DOHH2 (cell line): ENCODE measurements around the gene MRPL27.

Experiments
- H3F3A ChIP-seq: fragments of 200-600 bp; sonication (generic), shearing (Covaris generic); 2 replicates; pipeline ENCODE4 v1.6.0; 2016; ENCODE audit warnings: antibody characterized with exemption, mild to moderate bottlenecking; ENCODE audit not compliant: control insufficient read depth, insufficient read depth
- H3K27ac ChIP-seq: fragments of 200-600 bp; sonication (generic); 2 replicates; pipeline ENCODE4 v1.5.1; 2014; ENCODE audit warnings: low read depth, mild to moderate bottlenecking, low read length, moderate library complexity
- H3K27me3 ChIP-seq: fragments of 200-600 bp; sonication (generic); 2 replicates; pipeline ENCODE4 v1.6.1; 2014; ENCODE audit warnings: mild to moderate bottlenecking, low read length, mixed read lengths; ENCODE audit not compliant: control insufficient read depth
- H3K36me3 ChIP-seq: fragments of 200-600 bp; sonication (generic); 2 replicates; pipeline ENCODE4 v1.6.1; 2014; ENCODE audit warnings: mild to moderate bottlenecking, low read length, moderate library complexity, mixed read lengths; ENCODE audit not compliant: control insufficient read depth
- H3K4me1 ChIP-seq: fragments of 200-600 bp; sonication (generic); 2 replicates; pipeline ENCODE4 v1.6.1; 2014; ENCODE audit warnings: mild to moderate bottlenecking, low read length, mixed read lengths; ENCODE audit not compliant: control insufficient read depth
- H3K4me2 ChIP-seq: fragments of 200-600 bp; sonication (generic); 2 replicates; pipeline ENCODE4 v1.6.0; 2014; ENCODE audit warnings: mild to moderate bottlenecking, low read length, moderate library complexity
- H3K4me3 ChIP-seq: fragments of 200-600 bp; sonication (generic); 2 replicates; pipeline ENCODE4 v1.5.1; 2014; ENCODE audit warnings: mild to moderate bottlenecking, low read length, mixed read lengths
- H3K79me2 ChIP-seq: fragments of 200-600 bp; sonication (generic); 2 replicates; pipeline ENCODE4 v1.6.1; 2014; ENCODE audit warnings: mild to moderate bottlenecking, low read length, mixed read lengths; ENCODE audit not compliant: control insufficient read depth
- H3K9me2 ChIP-seq: fragments of 200-600 bp; sonication (generic); replicated peaks from 2 replicates; pipeline ENCODE4 v1.6.1; 2014; ENCODE audit warnings: mild to moderate bottlenecking, low read length, mixed read lengths; ENCODE audit not compliant: control insufficient read depth
- H3K9me3 ChIP-seq: fragments of 200-600 bp; sonication (generic); 2 replicates; pipeline ENCODE4 v1.6.1; 2014; ENCODE audit warnings: antibody characterized with exemption, low read length, mixed read lengths; ENCODE audit not compliant: control insufficient read depth, insufficient read depth
- H4K20me1 ChIP-seq: fragments of 200-600 bp; sonication (generic); 2 replicates; pipeline ENCODE4 v1.6.0; 2014; ENCODE audit warnings: low read depth, mild to moderate bottlenecking, antibody characterized with exemption, low read length, moderate library complexity; ENCODE audit not compliant: control insufficient read depth, insufficient read depth
- EZH2phosphoT487 ChIP-seq: fragments of 200-600 bp; sonication (generic); IDR thresholded peaks from 2 replicates; pipeline ENCODE4 v1.6.1; 2017; ENCODE audit warnings: borderline replicate concordance, mild to moderate bottlenecking, antibody characterized with exemption, low read length, moderate library complexity, mixed read lengths
- TF ChIP-seq, protein P1 (sequence below): fragments of 200-600 bp; sonication (generic); IDR thresholded peaks from one replicate; pipeline ENCODE4 v1.5.1; 2014; ENCODE audit warnings: antibody characterized with exemption, mild to moderate bottlenecking, low read depth, low read length; ENCODE audit not compliant: poor library complexity, severe bottlenecking

The MRPL27 gene

GRCh38 chr17:50359005-50359699, 13.8 kb downstream of the MRPL27 start:
- Histone ChIP-seq H3K27ac (no peak overlapping the region), H4K20me1 (no peaks in the 10 kb centered on the region), H3F3A (peaks cover 4% of the 10 kb centered on the region), H3K4me3 (no peak overlapping the region), H3K27me3 (no peaks in the 10 kb centered on the region), H3K9me2 (no peaks in the 10 kb centered on the region), H3K36me3 (peaks cover 59% of the 10 kb centered on the region), H3K4me2 (no peak overlapping the region), H3K4me1 (no peaks in the 10 kb centered on the region), H3K79me2 (no peaks in the 10 kb centered on the region), H3K9me3 (no peaks in the 10 kb centered on the region)
- TF ChIP-seq, protein P1, sequence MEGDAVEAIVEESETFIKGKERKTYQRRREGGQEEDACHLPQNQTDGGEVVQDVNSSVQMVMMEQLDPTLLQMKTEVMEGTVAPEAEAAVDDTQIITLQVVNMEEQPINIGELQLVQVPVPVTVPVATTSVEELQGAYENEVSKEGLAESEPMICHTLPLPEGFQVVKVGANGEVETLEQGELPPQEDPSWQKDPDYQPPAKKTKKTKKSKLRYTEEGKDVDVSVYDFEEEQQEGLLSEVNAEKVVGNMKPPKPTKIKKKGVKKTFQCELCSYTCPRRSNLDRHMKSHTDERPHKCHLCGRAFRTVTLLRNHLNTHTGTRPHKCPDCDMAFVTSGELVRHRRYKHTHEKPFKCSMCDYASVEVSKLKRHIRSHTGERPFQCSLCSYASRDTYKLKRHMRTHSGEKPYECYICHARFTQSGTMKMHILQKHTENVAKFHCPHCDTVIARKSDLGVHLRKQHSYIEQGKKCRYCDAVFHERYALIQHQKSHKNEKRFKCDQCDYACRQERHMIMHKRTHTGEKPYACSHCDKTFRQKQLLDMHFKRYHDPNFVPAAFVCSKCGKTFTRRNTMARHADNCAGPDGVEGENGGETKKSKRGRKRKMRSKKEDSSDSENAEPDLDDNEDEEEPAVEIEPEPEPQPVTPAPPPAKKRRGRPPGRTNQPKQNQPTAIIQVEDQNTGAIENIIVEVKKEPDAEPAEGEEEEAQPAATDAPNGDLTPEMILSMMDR, result no peak
- no peak for TF ChIP-seq EZH2phosphoT487

DNA sequence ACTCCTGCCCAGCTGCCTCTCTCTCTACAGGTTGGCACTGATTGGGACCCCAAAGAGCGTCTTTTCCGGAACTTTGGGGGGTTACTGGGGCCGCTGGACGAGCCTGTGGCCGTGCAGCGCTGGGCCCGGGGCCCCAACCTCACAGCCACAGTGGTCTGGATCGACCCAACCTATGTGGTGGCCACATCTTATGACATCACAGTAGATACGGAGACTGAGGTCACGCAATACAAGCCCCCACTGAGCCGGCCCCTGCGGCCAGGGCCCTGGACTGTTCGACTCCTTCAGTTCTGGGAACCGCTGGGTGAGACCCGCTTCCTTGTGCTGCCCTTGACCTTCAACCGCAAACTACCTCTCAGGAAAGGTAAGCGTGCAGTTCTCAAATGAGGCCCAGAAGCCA, 14.8 kb downstream of the MRPL27 start:
- Histone ChIP-seq H3K9me3 (no peaks in the 10 kb centered on the region), H3K79me2 (no peaks in the 10 kb centered on the region), H3K4me3 (no peak overlapping the region), H3K27ac (no peak overlapping the region), H3K4me1 (no peaks in the 10 kb centered on the region), H3K36me3 (peaks cover 66% of the 10 kb centered on the region), H3K4me2 (no peak overlapping the region), H4K20me1 (no peaks in the 10 kb centered on the region), H3K27me3 (no peaks in the 10 kb centered on the region), H3K9me2 (no peaks in the 10 kb centered on the region), H3F3A (peaks cover 4% of the 10 kb centered on the region)
- TF ChIP-seq, protein P1, result no peak
- no peak for TF ChIP-seq EZH2phosphoT487

DNA sequence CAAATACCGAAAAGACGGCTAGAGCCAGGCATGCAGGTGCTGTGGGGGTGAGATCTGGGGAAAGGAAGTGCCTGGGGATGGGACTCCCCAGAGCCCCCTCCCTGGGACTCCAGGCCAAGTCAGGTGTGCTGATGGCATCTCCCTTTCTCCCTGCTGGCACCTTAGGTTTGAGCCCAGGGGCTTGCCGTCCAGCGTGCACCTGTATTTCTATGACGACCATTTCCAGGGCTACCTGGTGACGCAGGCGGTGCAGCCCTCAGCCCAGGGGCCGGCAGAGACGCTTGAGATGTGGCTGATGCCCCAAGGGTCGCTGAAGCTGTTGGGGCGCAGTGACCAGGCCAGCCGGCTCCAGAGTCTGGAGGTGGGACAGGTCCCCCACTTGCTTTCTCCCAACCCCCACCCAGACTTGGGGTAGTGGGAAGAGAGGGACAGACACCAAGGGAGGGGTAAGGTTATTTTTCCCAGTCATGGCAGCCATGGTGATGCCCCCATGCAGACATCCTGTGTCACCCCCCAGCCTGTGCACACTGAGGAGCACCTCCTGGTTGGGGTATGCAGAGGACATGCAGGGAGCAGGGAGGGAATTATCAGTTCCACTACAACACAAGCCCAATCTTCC, 16.0 kb downstream of the MRPL27 start:
- H4K20me1 ChIP-seq, result no peaks in the 10 kb centered on the region
- H3K9me3 ChIP-seq, result no peaks in the 10 kb centered on the region
- H3K79me2 ChIP-seq, result no peaks in the 10 kb centered on the region
- H3F3A ChIP-seq, result no peaks in the 10 kb centered on the region
- H3K4me1 ChIP-seq, result no peaks in the 10 kb centered on the region
- no peaks in the 10 kb centered on the region for H3K27me3 ChIP-seq
- H3K36me3 ChIP-seq, result peaks cover 66% of the 10 kb centered on the region
- TF ChIP-seq EZH2phosphoT487, result no peak
- TF ChIP-seq, protein P1, result no peak
- no peak overlapping the region for H3K27ac ChIP-seq
- no peak overlapping the region for H3K4me2 ChIP-seq
- no peaks in the 10 kb centered on the region for H3K9me2 ChIP-seq
- no peak overlapping the region for H3K4me3 ChIP-seq
